ENCODE results near the gene MAGI3. TPM values are rescaled to one million over a fixed set of nuclear protein-coding genes. Genes with fewer than 3 reads are reported as not detected.
A peak's percentile ranks its signal among the peaks of the same experiment; 100 is the strongest.

MAGI3 gene
- total and polyA plus RNA-seq, 2 of the 13 experiments (the other 11 are each of a cell fraction or from before 2014, with no cell fraction given), result 4.0 to 11.8 TPM

DNA sequence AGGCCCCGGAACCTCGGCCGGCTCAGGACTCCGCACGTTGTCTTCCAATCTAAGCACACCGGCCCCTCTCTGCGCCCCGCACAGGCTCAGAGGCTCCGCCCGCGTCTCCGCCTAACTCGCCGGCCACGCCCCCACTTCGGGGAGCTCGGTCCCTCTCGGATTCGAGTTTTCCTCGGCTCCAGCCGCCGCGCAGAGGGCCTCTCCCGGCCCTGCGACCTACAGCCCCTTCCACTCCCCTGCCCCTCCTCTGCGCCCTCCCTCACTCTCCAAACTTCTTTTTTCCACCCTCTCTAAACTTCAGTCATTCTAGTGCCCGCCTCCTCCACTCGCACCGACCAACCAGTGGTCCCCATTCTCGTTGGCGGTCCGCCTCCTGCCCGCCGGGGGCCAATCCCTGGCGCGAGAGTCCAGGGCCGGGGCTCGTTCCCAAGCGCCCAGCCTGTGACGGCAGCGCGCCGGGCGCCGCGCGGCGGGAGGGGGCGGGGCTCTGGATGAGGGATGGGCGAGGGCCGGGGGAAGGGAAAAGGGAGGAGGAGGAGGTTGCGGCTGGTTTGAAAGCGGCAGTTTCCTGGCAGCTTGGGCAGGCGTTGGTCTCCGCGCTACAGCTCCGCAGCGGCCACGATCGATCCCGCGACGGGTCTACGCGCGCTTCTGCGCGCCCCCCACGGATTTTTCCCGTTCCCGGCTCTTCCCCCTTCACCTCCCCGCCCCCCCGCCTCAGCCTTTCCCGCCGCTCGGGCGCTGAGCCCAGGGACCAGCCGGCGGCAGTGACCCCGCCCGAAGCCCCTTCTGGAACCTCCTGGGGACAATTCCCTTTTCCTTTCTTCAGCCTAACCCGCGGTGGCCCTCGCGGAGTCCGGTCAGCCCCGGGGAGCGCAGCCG lies at the start of gene MAGI3 (continued):
- TF ChIP-seq, protein P1, sequence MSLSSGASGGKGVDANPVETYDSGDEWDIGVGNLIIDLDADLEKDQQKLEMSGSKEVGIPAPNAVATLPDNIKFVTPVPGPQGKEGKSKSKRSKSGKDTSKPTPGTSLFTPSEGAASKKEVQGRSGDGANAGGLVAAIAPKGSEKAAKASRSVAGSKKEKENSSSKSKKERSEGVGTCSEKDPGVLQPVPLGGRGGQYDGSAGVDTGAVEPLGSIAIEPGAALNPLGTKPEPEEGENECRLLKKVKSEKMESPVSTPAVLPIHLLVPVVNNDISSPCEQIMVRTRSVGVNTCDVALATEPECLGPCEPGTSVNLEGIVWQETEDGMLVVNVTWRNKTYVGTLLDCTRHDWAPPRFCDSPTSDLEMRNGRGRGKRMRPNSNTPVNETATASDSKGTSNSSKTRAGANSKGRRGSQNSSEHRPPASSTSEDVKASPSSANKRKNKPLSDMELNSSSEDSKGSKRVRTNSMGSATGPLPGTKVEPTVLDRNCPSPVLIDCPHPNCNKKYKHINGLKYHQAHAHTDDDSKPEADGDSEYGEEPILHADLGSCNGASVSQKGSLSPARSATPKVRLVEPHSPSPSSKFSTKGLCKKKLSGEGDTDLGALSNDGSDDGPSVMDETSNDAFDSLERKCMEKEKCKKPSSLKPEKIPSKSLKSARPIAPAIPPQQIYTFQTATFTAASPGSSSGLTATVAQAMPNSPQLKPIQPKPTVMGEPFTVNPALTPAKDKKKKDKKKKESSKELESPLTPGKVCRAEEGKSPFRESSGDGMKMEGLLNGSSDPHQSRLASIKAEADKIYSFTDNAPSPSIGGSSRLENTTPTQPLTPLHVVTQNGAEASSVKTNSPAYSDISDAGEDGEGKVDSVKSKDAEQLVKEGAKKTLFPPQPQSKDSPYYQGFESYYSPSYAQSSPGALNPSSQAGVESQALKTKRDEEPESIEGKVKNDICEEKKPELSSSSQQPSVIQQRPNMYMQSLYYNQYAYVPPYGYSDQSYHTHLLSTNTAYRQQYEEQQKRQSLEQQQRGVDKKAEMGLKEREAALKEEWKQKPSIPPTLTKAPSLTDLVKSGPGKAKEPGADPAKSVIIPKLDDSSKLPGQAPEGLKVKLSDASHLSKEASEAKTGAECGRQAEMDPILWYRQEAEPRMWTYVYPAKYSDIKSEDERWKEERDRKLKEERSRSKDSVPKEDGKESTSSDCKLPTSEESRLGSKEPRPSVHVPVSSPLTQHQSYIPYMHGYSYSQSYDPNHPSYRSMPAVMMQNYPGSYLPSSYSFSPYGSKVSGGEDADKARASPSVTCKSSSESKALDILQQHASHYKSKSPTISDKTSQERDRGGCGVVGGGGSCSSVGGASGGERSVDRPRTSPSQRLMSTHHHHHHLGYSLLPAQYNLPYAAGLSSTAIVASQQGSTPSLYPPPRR (CRISPR knock-in tag; IDR thresholded peaks at IDR 0.05; ENCODE audit: borderline replicate concordance), result 0 out of 2 replicates have a peak, but pooled peaks have one; percentile 44
- TF ChIP-seq, protein P2, sequence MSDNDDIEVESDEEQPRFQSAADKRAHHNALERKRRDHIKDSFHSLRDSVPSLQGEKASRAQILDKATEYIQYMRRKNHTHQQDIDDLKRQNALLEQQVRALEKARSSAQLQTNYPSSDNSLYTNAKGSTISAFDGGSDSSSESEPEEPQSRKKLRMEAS (IDR thresholded peaks at IDR 0.05), result peak; percentile 44; the same call in 1 of the 2 replicates
- TF ChIP-seq KDM6A (CRISPR knock-in tag; IDR thresholded peaks at IDR 0.05; ENCODE audit: low read depth) (no peak), SRY (CRISPR knock-in tag; IDR thresholded peaks at IDR 0.05) (no peak), ZNF282 (IDR thresholded peaks at IDR 0.05; ENCODE audit: partially characterized antibody) (no peak), RNF2 (conservative IDR thresholded peaks at IDR 0.05; ENCODE audit: low read depth) (no peak), TOPORS (CRISPR knock-in tag; IDR thresholded peaks at IDR 0.05) (peak; percentile 60; the same call in 1 of the 2 replicates), SMARCC2 (IDR thresholded peaks at IDR 0.05) (no peak), ZNF343 (CRISPR knock-in tag; IDR thresholded peaks at IDR 0.05) (0 out of 2 replicates have a peak, but pooled peaks have one; percentile 32), SMAD1 (CRISPR knock-in tag; IDR thresholded peaks at IDR 0.05; ENCODE audit: borderline replicate concordance, low read depth) (0 out of 2 replicates have a peak, but pooled peaks have one; percentile 56), REL (CRISPR knock-in tag; conservative IDR thresholded peaks at IDR 0.05) (0 out of 2 replicates have a peak, but pooled peaks have one; percentile 25), AKAP8 (CRISPR knock-in tag; IDR thresholded peaks at IDR 0.05) (no peak), LCORL (IDR thresholded peaks at IDR 0.05) (0 out of 2 replicates have a peak, but pooled peaks have one; percentile 18), LCORL (CRISPR knock-in tag; IDR thresholded peaks at IDR 0.05) (no peak; the same call in 1 of the 2 replicates), ZNF782 (CRISPR knock-in tag; IDR thresholded peaks at IDR 0.05; ENCODE audit: borderline replicate concordance) (peak; percentile 43; the same call in 1 of the 2 replicates)
- TF ChIP-seq, protein P3, sequence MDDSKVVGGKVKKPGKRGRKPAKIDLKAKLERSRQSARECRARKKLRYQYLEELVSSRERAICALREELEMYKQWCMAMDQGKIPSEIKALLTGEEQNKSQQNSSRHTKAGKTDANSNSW (CRISPR knock-in tag; IDR thresholded peaks at IDR 0.05; ENCODE audit: borderline replicate concordance), result no peak
- TF ChIP-seq, protein P4, sequence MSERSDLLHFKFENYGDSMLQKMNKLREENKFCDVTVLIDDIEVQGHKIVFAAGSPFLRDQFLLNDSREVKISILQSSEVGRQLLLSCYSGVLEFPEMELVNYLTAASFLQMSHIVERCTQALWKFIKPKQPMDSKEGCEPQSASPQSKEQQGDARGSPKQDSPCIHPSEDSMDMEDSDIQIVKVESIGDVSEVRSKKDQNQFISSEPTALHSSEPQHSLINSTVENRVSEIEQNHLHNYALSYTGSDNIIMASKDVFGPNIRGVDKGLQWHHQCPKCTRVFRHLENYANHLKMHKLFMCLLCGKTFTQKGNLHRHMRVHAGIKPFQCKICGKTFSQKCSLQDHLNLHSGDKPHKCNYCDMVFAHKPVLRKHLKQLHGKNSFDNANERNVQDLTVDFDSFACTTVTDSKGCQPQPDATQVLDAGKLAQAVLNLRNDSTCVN (CRISPR knock-in tag; IDR thresholded peaks at IDR 0.05; ENCODE audit: borderline replicate concordance), result 0 out of 2 replicates have a peak, but pooled peaks have one; percentile 63
- TF ChIP-seq, protein P5, sequence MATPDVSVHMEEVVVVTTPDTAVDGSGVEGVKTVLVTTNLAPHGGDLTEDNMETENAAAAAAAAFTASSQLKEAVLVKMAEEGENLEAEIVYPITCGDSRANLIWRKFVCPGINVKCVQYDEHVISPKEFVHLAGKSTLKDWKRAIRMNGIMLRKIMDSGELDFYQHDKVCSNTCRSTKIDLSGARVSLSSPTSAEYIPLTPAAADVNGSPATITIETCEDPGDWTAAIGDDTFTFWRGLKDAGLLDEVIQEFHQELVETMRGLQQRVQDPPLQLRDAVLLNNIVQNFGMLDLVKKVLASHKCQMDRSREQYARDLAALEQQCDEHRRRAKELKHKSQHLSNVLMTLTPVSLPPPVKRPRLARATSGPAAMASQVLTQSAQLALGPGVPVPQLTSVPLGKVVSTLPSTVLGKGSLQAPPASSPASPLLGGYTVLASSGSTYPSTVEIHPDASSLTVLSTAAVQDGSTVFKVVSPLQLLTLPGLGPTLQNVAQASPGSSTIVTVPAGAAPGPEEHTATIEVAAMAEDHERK (CRISPR knock-in tag; IDR thresholded peaks at IDR 0.05; ENCODE audit: low read depth), result peak; percentile 54; the same call in 1 of the 2 replicates
- TF ChIP-seq, protein P6, sequence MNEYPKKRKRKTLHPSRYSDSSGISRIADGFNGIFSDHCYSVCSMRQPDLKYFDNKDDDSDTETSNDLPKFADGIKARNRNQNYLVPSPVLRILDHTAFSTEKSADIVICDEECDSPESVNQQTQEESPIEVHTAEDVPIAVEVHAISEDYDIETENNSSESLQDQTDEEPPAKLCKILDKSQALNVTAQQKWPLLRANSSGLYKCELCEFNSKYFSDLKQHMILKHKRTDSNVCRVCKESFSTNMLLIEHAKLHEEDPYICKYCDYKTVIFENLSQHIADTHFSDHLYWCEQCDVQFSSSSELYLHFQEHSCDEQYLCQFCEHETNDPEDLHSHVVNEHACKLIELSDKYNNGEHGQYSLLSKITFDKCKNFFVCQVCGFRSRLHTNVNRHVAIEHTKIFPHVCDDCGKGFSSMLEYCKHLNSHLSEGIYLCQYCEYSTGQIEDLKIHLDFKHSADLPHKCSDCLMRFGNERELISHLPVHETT (CRISPR knock-in tag; conservative IDR thresholded peaks at IDR 0.05), result 0 out of 2 replicates have a peak, but pooled peaks have one; percentile 54
